GM18519 (cell line): ENCODE measurements around the gene ABRACL.
"Not testable (repeated sequence)": the region's sequence is repeated elsewhere in the genome, so short reads cannot be mapped to it uniquely, and the experiment has no call there.

Experiments
- ATAC-seq: cut with Tn5 transposase; IDR thresholded peaks from one replicate; pipeline ENCODE4 v1.9.1; 2021; ENCODE audit warnings: mild to moderate bottlenecking, moderate library complexity; ENCODE audit not compliant: unreplicated experiment, low FRiP score

Gene ABRACL, protein sequence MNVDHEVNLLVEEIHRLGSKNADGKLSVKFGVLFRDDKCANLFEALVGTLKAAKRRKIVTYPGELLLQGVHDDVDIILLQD

DNA sequence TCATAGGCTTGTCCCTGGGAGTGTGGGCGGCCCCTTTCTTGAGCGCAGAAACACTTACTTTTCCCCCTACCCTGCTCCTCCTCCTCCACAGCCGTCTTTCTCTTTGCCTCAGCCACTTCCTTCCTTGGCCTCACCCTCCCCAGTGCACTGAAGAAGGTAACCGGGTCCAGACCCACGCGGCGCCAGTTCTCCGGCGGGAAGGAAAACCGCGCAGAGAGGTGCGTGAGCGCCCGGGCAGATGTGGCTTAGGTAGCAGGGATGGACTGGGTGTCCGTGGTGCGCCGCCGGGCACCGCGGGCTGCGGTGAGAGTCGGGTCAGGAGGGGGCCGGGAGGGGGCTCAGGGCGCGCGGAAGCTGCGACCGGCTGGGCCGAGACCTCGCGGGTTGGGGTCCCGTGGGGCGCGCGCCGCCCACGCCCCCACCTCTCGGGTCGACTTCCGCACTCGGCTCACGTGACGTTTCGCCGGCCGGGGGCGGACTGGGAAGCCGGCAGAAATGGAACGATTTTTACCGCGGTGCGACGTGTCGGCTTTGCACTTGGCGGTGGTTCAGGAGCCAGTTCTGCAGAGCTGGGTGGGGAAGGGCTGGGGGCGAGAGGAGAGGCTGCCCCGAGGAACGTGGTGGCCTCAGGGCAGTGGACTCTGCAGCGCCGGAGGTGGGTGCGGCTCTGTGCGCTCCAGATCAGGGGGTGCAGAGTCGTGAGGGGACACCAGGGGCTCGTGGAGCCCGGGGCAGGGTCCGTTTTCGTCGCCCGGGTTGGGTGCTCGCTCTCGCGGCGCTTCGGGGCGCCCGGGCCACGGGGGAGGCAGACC lies at the start of gene ABRACL:
TSS of gene ABRACL (plus strand) at position 88 of the 812 bp plus-strand sequence. CDS start 5,416 bp downstream, outside the sequence.
- ATAC-seq: peak; percentile 26

DNA sequence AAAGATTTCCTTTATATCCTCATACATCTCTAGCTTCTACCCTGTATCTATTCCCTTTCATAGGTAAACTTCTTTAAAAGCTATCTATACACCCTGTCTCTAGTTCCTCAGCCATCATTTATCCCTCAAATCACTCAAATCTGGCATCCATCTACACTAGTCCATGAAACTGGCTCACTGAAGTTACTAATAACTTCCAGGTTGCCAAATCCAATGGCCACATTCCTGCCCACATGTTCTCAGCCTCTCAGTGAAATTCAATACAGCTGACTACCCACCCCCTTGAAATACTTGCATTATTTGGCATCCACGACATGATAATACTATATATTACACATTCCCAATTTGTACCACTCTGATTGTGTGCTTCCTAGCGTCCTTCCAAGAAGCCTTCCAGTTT lies 49.2 kb upstream of the ABRACL start:
- ATAC-seq: no peak

DNA sequence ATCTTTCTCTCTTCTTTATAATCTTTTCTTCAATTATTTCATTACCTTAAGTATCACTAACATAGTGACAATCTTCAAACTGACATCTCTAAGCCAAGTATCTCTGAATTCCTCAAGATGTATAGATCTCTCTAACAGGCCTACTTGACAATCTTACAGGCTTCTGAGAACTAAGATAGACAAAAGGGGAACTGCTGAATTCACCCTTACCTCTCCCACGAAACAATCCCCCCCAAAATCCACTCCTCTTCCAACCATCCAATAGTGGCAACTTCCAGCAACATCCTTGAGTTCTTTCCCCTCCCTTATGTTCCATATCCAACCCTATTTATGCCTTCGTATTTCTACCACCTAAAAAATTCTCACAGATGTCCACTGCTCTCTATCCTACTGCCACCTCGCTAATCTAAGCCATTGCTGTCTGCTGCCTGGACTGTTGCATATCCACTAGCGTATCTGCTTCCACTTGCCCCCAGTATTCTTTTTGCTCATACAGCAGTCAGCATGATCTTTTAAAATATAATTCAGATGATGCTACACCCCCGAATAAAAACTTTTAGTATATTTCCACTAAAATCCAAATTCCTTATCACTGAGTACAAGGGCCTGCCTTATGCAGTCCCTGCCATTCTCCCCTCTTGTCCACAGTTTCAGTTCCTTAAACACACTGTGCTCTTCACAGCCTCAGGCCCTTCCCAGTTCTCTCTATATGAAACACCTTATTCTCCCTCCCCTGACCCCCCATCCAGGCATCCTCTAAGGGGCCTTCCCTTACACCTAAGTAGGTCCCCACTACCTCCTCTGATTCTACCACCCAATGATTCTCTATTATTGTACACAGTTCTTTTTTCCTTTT lies 48.5 kb upstream of the ABRACL start:
- ATAC-seq: no peak

DNA sequence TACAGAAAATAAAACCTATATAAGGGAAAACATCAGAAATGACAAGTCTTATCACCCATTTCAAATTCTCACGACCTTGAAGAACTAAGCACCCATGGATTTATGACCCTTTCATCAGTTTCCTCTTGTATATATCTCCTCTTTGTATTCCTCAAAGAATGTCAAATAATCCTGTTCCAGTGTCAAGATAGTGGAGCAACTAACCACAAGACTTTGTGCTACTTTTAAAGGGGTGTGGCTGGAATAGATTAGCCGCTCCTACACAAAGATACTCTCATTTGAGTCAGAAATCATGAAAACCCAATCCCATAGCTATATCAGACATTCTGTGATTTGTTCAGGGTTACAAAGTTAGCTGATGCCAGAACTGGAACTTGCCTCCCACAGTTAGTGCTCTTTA lies 47.1 kb upstream of the ABRACL start:
- ATAC-seq: no peak

DNA sequence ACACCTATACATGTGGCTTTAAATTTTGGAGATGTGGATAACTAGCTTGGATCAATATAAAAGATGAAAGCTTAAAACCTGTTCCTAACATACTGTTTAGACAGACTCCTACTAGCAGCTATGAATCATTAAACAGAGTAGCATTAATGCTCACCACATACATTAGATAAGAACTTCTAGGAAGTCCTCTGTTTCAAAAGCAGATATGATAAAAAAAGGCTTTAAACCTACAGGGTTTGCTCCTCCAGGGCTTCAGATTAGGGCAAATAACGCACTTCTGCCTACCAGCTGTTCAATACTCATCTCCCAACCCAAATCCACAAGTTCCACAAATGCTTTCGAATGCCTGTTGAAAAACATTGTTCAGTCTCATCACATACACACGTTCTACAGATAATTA lies 42.0 kb upstream of the ABRACL start:
- no peak for ATAC-seq

DNA sequence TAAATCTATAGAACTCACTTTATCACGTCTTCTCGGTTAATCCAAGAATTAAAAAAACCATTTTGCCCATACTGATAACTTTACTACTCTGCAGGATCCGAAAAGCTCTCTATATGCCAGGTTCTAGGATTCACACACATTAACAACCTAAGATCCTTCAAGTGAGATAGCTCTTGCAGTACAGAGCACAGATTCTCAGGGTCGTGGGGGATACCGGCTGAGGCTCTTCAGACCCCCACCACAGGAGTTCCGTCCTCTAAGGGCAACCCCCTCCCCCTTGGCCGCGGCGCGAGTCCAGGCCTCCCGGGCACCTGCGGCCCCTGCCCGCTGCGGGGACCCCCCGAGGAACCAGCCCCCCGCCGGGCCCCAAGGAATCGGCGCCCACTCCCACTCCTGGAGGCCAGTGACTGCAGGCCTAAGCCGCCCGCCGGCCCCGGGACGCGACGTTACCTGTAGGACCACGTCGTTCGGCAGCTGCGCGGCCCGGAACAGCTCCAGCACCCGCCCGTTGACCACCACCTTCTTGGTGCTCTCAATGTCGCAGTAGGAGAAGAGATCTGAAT lies 41.4 kb upstream of the ABRACL start:
- ATAC-seq: no peak

DNA sequence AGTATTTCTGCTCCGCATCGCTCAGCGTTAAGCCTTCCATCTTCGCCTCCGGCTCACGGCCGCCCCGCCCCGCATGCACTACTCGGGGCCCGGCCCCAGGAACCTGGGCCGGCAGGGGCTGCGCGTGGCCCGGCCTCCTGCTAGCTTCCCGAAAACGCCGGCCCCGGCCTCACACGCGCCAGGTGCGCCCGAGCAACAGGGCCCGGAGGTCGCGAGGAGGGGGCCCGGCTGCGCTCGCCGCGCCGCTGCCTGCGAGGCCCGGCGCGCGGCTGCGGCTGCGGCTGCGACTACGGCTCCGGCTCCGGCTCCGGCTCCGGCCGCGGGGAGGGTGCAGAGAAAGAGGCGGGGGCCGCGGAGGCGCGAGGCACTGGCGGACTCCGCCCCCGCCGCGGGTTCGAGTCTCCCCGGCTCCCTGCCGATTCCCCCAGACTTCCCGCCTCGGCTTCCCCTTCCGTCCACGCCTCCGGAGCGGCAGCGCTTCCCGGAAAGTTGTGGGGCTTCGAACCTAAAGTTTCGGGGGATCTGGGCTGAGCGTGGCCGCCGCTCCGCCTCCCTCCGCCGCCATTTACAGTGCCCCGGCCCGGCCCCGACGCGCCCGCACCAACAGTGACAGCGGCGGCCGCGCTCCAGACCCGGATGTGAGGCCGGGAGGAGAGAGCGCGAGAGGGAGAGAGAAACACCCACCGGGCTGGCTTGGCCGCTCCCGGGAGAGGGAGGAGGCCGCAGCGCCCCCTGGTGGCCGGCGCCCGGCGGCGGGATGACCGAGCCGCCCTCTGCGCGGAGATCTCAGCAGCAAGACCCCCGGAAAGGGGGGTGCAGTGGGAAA lies 40.7 kb upstream of the ABRACL start, which contains the start of gene REPS1:
TSS of gene REPS1 (minus strand) at position 611 of the 826 bp plus-strand sequence. CDS start at position 40, 571 bp downstream.
- peak; percentile 82 for ATAC-seq

DNA sequence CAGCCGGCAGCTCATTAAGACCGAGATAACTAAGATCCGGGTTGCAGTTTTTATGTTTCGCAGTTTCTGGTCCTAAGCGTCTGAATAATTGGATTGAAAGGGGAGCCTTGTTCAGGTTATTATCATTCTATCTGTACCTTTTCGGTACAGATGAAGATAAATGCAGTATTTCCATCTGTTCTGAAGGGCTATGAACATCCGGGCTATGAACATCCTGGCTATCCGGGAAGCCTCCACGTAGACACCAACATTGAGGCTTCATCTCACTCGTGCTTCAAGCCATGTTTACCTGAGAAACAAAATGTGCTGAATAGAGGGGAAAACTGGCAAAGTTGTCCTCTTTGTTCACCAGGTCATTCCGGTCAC lies 40.1 kb upstream of the ABRACL start:
- peak; percentile 1 for ATAC-seq

DNA sequence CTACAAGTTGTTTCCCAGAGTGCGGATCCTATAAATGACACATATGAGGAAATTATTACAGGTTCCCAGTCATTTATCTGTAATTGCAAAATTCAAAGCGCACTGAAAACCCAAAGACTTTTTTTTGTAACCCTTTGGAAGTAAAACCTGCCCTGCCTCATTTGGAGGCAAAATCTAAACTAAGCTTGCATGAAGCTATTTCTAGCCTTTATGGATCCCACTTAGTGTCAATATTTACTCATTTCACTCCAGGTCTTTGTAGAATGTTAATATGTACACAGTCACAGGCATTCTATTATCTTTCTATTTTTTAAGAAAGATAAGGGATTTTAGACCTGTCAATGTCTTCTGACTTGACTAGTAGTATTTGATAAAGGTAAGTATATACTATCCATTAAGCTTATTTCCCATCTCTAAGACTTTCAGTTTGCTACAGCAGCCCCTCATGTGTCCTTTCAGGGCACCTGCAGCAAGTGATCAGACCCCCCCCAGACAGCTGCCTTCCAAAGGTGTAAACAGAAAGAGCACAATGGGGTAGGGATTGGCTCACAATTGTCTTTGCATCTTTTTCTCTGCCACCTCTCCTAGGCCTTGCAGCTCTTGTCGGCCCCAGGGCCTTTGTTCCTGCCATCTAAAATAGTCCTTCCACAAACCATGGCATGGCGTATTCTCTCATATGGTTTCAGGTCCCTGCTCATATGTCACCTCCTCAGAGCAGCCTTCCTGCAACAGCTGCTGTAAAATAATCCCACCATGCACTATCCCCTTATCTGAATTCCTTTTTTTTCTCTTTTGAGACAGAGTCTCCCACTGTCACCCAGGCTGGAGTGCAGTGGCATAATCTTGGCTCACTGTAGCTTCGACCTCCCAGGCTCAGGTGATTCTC lies 39.2 kb upstream of the ABRACL start:
- no peak for ATAC-seq

DNA sequence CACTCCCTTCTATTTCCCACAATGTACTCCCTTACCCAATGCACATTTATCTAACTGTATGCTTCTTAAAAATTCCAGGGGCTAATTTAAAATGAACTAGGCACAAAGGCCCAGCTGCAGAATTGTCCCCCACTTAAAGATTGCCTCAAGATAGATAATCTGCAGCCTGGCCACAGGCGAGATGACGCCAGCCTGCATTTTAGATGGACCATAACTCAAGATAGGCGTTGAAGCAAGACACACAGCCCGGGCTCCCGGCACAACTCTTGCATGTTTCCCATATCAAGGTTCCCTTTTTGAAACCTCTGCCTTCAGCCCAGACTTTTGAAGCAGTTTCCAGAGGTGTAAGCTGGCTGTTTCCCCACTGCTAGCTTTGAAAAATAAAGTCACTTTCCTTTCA lies 37.3 kb upstream of the ABRACL start:
- no peak for ATAC-seq

DNA sequence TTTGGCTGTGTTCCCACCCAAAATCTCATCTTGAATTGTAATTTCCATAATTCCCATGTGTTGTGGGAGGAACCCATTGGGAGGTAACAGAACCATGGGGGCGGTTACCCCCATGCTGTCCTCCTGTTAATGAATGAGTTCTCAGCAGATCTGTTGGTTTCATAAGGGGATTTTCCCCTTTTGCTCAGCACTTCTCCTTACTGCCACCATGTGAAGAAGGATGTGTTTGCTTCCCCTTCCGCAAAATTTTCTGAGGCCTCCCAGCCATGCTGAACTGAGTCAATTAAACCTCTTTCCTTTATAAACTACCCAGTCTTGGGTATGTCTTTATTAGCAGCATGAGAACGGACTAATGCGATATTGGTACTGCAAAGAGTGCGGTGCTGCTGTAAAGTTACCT lies 35.6 kb upstream of the ABRACL start:
- ATAC-seq: not testable (repeated sequence)

DNA sequence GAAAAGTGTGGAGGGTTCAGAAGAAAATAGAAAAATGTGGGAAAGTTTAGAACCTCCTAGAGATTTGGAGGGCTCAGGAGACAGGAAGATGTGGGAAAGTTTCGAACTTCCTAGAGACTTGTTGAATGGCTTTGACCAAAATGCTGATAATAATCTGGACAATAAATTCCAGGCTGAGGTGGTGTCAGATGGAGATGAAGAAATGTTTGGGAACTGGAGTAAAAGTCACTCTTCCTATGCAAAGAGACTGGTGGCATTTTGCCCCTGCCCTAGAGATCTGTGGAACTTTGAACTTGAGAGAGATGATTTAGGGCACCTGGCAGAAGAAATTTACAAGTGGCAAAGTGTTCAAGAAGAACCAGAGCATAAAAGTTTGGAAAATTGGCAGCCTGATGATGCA lies 35.1 kb upstream of the ABRACL start:
- not testable (repeated sequence) for ATAC-seq

DNA sequence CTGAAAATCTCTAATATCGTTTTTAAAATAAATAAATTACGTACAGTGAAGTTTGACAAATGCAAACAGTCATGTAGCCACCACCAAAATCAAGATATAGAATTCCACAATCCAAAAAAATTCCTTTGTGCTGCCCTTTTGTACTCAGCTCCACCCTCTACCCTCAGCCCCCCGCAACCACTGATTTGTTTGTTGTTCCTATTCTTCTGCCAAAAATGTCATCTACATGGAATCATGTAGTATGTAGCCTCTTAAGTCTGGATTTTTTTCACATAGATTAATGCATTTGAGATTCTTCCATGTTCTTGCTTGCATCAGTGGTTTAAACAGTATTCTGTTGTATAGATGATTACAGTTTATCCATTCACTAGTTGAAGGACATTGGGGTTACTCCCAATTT lies 32.0 kb upstream of the ABRACL start:
- ATAC-seq: no peak

DNA sequence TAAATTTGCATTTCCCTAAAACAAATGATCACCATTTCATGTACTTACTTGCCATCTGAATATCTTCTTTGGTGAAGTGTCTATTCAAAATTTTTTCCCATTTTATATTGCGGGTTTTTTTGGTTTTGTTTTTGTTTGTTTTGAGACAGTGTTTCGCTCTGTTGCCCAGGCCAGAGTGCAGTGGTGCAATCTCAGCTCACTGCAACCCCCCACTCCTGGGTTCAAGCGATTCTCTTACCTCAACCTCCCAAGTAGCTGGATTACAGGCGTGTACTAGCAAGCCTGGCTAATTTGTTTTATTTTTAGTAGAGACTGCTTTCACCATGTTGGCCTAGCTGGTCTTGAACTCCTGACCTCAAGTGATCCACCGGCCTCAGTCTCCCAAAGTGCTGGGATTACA lies 31.4 kb upstream of the ABRACL start:
- ATAC-seq: no peak

DNA sequence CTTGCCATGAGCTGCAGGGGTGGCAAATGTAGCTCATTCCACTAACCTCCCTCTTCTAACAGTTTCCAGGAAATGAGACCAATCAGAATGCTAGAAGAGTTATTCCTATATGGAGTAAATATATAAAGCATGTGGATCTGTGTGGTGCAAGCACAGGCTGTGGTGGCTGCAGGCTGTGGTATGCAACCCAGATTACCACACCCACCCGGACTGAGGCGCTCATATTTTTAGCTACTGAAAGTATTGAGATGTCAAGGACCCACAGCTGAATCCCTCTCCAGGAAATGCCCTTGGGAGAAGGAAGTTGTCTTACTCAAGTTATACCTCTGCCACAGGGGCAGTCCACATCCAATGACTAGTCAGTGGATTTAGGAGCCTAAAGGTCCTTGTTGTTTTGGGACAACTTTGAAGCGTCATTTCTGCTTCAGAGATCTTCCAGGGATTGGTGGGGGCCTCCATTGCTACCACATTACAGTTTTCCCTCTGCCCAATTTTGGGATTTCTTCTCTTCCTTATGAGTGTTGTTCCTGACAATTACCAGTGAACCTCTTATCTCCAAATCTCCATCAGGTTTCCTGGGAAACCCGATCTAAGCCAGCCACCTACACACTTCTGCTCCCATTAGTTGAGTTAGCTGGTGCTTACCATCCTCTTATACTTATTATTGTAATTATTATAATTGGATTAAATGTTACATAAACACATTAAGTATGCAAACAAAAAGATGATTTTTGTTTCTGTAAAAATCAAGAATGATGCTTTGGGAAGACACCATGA lies 28.4 kb upstream of the ABRACL start:
- no peak for ATAC-seq

DNA sequence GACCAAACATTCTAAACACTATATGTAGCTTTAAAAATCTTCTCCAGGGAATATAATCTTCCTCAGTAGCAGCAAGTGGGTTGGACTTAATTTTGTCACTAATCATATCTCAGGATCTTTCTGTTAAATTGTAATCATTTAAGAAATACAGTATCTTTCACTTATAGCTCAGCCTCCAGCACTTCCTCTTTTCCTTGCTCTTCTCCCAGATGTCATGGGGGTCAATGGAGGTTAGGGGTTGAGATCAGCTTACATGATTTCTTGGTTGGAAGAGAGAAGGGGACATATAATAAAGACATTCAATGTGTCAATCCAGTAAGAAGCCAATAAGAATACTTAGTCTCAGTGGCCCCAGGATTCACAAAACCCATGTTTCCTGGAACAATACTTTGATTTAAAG lies 24.8 kb upstream of the ABRACL start:
- ATAC-seq: no peak

DNA sequence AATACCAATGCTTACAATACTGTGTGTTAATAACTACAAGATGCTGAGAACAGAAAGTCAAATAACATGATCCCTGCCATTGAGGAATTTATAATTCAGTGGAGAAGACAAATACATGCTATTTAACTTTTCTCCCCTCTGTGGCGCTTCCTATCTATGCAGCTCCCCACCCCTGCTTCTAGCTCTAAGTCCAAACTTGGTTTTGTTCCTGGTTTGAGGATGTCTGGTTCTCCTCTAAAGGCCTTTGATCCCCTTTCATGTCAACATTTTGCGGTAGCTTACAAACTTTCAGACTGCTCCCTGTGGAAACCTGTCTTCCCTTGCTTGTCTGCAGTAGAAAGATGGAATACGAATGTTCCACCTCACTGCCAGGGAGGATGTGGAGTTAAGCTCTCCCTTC lies 22.1 kb upstream of the ABRACL start:
- ATAC-seq: no peak

DNA sequence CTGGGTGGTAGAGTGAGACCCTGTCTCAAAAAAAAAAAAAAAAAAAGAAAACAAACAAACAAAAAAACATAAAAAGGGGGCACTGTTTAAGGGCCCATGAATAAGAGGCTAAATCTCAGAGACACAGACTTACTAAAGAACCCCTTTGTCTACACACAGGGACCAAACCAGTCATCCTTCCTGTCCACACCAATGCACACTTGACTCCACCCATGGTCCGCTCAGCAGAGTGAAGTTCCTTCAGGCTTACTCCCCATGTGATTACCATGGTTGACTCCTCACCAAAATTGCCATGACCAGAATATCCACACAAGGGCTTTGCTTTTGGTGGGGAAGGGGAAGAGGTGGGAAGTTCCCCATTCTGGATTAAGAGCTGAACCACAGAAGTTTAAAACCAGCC lies 21.1 kb upstream of the ABRACL start:
- ATAC-seq: no peak

DNA sequence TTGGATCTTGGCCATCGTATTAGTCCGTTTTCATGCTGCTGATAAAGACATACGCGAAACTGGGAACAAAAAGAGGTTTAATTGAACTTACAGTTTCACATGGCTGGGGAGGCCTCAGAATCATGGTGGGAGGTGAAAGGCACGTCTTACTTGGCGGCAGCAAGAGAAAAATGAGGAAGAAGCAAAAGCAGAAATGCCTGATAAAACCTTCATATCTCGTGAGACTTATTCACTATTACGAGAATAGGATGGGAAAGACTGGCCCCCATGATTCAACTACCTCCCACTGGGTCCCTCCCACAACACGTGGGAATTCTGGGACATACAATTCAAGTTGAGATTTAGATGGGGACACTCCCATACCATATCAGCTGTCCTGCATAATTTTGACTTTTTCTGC lies 20.4 kb upstream of the ABRACL start:
- no peak for ATAC-seq
